ENCODE data around the gene CDC25B. TPM values are rescaled to one million over a fixed set of nuclear protein-coding genes. Genes with fewer than 3 reads are reported as not detected.

Gene CDC25B
- total RNA-seq, 2 donors from 2014 or later, result 72.9 to 168 TPM

Other genes with a start within 250 kb of the CDC25B start
- not detected for gene GFRA4, start 132.9 kb upstream of the CDC25B start, total RNA-seq
- not detected for gene ADAM33, start 114.3 kb upstream of the CDC25B start, total RNA-seq
- gene SIGLEC1, start 83.7 kb upstream of the CDC25B start, total RNA-seq, result under 1 TPM in 1 of 2 donors, not detected in 1; 0.14 TPM
- gene HSPA12B, start 63.6 kb upstream of the CDC25B start, total RNA-seq, result not detected
- gene ADISSP, start 28.6 kb upstream of the CDC25B start, total RNA-seq, result 10 to 100 TPM; 44.7 to 45.0 TPM
- gene SPEF1, start 14.9 kb upstream of the CDC25B start, total RNA-seq, result under 1 TPM in 1 of 2 donors, not detected in 1; 0.14 TPM
- gene CENPB, start 9.6 kb upstream of the CDC25B start, total RNA-seq, result 10 to 100 TPM; 34.4 to 48.1 TPM
- gene AP5S1, start 24.2 kb downstream of the CDC25B start, total RNA-seq, result 10 to 100 TPM; 10.6 to 17.8 TPM
- gene MAVS, start 50.5 kb downstream of the CDC25B start, total RNA-seq, result 10 to 100 TPM; 22.5 to 30.1 TPM
- 10 to 100 TPM; 56.0 to 64.7 TPM for gene PANK2, start 93.1 kb downstream of the CDC25B start, total RNA-seq
- gene RNF24, start 219.2 kb downstream of the CDC25B start, total RNA-seq, result 10 to 100 TPM in 1 of 2 donors, 1 to 10 TPM in 1; 6.1 to 21.6 TPM